Astrocyte (in vitro differentiated cells and primary cell): Measurements from ENCODE around the gene SLX1A. TPM values are rescaled to one million over a fixed set of nuclear protein-coding genes. Genes with fewer than 3 reads are reported as not detected.
A peak's percentile ranks its signal among the peaks of the same experiment; 100 is the strongest.
"Not testable (repeated sequence)": the region's sequence is repeated elsewhere in the genome, so short reads cannot be mapped to it uniquely, and the experiment has no call there.

ENCODE experiments used
- DNase-seq: peaks from one replicate; pipeline ENCODE4 v3.0.0-alpha.2; 2010; ENCODE audit warnings: low read depth
- FAIRE-seq: peaks from 2 replicates; lab custom pipeline; 2011; peaks lifted over from hg19 to GRCh38; lab: Jason Lieb, UNC
- H2AFZ ChIP-seq: 2 replicates; pipeline ENCODE4 v1.6.0; 2012; ENCODE audit warnings: low read depth, low read length, inconsistent platforms
- H3K27ac ChIP-seq: 2 replicates; pipeline ENCODE4 v1.5.1; 2011; ENCODE audit warnings: low read depth, low read length, inconsistent platforms
- H3K27me3 ChIP-seq: 2 replicates; pipeline ENCODE4 v1.6.0; 2011; ENCODE audit warnings: low read length, inconsistent platforms; ENCODE audit not compliant: insufficient read depth
- H3K36me3 ChIP-seq: 2 replicates; pipeline ENCODE4 v1.5.1; 2011; ENCODE audit warnings: low read length, inconsistent platforms; ENCODE audit not compliant: insufficient read depth
- H3K4me1 ChIP-seq: 2 replicates; pipeline ENCODE4 v1.5.1; 2011; ENCODE audit warnings: low read length, inconsistent platforms; ENCODE audit not compliant: insufficient read depth
- H3K4me2 ChIP-seq: 2 replicates; pipeline ENCODE4 v1.6.0; 2012; ENCODE audit warnings: low read length, inconsistent platforms
- H3K4me3 ChIP-seq: 2 replicates; pipeline ENCODE4 v1.5.1; 2011; ENCODE audit warnings: low read depth, mild to moderate bottlenecking, low read length, inconsistent platforms; ENCODE audit not compliant: insufficient read depth
- H3K79me2 ChIP-seq: 2 replicates; pipeline ENCODE4 v1.6.0; 2012; ENCODE audit warnings: mild to moderate bottlenecking, low read length, inconsistent platforms; ENCODE audit not compliant: insufficient read depth
- H3K9ac ChIP-seq: 2 replicates; pipeline ENCODE4 v1.6.0; 2012; ENCODE audit warnings: mild to moderate bottlenecking, low read length, inconsistent platforms
- H3K9me3 ChIP-seq: 2 replicates; pipeline ENCODE4 v1.5.1; 2012; ENCODE audit warnings: low read depth, mild to moderate bottlenecking, low read length, inconsistent platforms; ENCODE audit not compliant: insufficient read depth
- H4K20me1 ChIP-seq: 2 replicates; pipeline ENCODE4 v1.6.0; 2012; ENCODE audit warnings: low read length, inconsistent platforms; ENCODE audit not compliant: insufficient read depth
- H3K27ac Mint-ChIP-seq: one replicate; pipeline ENCODE4 v1.8.0; 2021; ENCODE audit warnings: mild to moderate bottlenecking, mixed read lengths; ENCODE audit not compliant: unreplicated experiment
- H3K27me3 Mint-ChIP-seq: one replicate; pipeline ENCODE4 v1.8.0; 2021; ENCODE audit warnings: low read depth, mixed read lengths; ENCODE audit not compliant: unreplicated experiment
- H3K36me3 Mint-ChIP-seq: one replicate; pipeline ENCODE4 v1.8.0; 2021; ENCODE audit warnings: low read depth, mixed read lengths; ENCODE audit not compliant: unreplicated experiment
- H3K4me1 Mint-ChIP-seq: one replicate; pipeline ENCODE4 v1.8.0; 2021; ENCODE audit warnings: low read depth, mixed read lengths; ENCODE audit not compliant: unreplicated experiment
- H3K4me3 Mint-ChIP-seq: one replicate; pipeline ENCODE4 v1.8.0; 2021; ENCODE audit warnings: mild to moderate bottlenecking, moderate library complexity, mixed read lengths; ENCODE audit not compliant: unreplicated experiment
- H3K9me3 Mint-ChIP-seq: one replicate; pipeline ENCODE4 v1.8.0; 2021; ENCODE audit warnings: mild to moderate bottlenecking, mixed read lengths; ENCODE audit not compliant: unreplicated experiment
- EZH2 ChIP-seq: IDR thresholded peaks from 2 replicates; pipeline ENCODE4 v1.6.1; 2012; ENCODE audit warnings: mild to moderate bottlenecking, low read length, inconsistent platforms; ENCODE audit not compliant: insufficient read depth
- total RNA-seq: library from RNA; stranded (reverse); gene quantifications from 2 replicates; pipeline ENCODE4 v1.2.1, GENCODE V29; 2021
- TF ChIP-seq, protein P1 (sequence below): IDR thresholded peaks from 2 replicates; pipeline ENCODE4 v1.5.1; 2011; ENCODE audit warnings: low read depth, mild to moderate bottlenecking, inconsistent platforms, low read length, moderate library complexity; ENCODE audit not compliant: insufficient read depth

Gene SLX1A
- total RNA-seq, 1 donor from 2014 or later = 10.9 TPM

- Histone ChIP-seq H3K27me3 (no peaks in the 10 kb centered on the region), H2AFZ (no peak overlapping the region), H3K4me3 (no peak overlapping the region), H3K9me3 (no peaks in the 10 kb centered on the region), H4K20me1 (no peaks in the 10 kb centered on the region), H3K4me1 (no peaks in the 10 kb centered on the region), H3K36me3 (no peaks in the 10 kb centered on the region), H3K9ac (no peak overlapping the region), H3K79me2 (no peaks in the 10 kb centered on the region), H3K27ac (no peak overlapping the region), H3K4me2 (no peak overlapping the region)
- H3K4me1 Mint-ChIP-seq = no peaks in the 10 kb centered on the region
- H3K9me3 Mint-ChIP-seq = no peaks in the 10 kb centered on the region
- peaks cover 3% of the 10 kb centered on the region for H3K27me3 Mint-ChIP-seq
- DNase-seq = no peak
- TF ChIP-seq, protein P1, sequence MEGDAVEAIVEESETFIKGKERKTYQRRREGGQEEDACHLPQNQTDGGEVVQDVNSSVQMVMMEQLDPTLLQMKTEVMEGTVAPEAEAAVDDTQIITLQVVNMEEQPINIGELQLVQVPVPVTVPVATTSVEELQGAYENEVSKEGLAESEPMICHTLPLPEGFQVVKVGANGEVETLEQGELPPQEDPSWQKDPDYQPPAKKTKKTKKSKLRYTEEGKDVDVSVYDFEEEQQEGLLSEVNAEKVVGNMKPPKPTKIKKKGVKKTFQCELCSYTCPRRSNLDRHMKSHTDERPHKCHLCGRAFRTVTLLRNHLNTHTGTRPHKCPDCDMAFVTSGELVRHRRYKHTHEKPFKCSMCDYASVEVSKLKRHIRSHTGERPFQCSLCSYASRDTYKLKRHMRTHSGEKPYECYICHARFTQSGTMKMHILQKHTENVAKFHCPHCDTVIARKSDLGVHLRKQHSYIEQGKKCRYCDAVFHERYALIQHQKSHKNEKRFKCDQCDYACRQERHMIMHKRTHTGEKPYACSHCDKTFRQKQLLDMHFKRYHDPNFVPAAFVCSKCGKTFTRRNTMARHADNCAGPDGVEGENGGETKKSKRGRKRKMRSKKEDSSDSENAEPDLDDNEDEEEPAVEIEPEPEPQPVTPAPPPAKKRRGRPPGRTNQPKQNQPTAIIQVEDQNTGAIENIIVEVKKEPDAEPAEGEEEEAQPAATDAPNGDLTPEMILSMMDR = no peak
- TF ChIP-seq EZH2 = no peak
- H3K36me3 Mint-ChIP-seq = no peaks in the 10 kb centered on the region
- FAIRE-seq = no peak
- no peak overlapping the region for H3K27ac Mint-ChIP-seq
- no peak overlapping the region for H3K4me3 Mint-ChIP-seq
Measured at GRCh38 chr16:30173054-30173453, 20.6 kb upstream of the SLX1A start.

DNA sequence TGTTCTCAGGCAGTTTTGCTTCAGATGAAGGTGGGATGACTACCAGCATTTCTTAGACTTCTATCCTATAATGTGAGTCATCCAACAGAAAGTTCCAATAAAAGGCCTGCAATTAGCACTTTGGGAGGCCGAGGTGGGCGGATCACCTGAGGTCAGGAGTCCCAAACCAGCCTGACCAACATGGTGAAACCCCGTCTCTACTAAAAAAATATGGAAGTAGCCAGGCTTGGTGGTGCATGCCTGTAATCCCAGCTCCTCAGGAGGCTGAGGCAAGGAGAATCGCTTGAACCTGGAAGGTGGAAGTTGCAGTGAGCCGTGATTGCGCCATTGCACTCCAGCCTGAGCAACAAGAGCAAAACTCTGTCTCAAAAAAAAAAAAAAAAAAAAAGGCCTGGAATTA lies 16.8 kb upstream of the SLX1A start:
- H3K27ac Mint-ChIP-seq, H3K36me3 ChIP-seq, H3K27ac ChIP-seq, H3K4me2 ChIP-seq, DNase-seq, H3K79me2 ChIP-seq, H3K27me3 ChIP-seq, H3K9me3 Mint-ChIP-seq, H3K4me1 ChIP-seq, H3K27me3 Mint-ChIP-seq, FAIRE-seq, H3K36me3 Mint-ChIP-seq, H3K4me3 ChIP-seq, H4K20me1 ChIP-seq, H2AFZ ChIP-seq, H3K9me3 ChIP-seq, H3K9ac ChIP-seq, H3K4me1 Mint-ChIP-seq: not testable (repeated sequence)
- peak overlapping the region; percentile 40 for H3K4me3 Mint-ChIP-seq

GRCh38 chr16:30179195-30179594 lies 14.5 kb upstream of the SLX1A start:
- FAIRE-seq (no peak), DNase-seq (no peak)
- TF ChIP-seq, protein P1 = no peak
- no peak for TF ChIP-seq EZH2
- Histone ChIP-seq H3K27me3 (no peaks in the 10 kb centered on the region), H3K4me3 (no peak overlapping the region), H4K20me1 (no peaks in the 10 kb centered on the region), H3K4me1 (peaks cover 6% of the 10 kb centered on the region), H3K9ac (no peak overlapping the region), H3K79me2 (no peaks in the 10 kb centered on the region), H3K36me3 (no peaks in the 10 kb centered on the region), H3K27ac (no peak overlapping the region), H3K9me3 (no peaks in the 10 kb centered on the region), H3K4me2 (no peak overlapping the region), H2AFZ (no peak overlapping the region)
- Mint-ChIP-seq H3K36me3 (no peaks in the 10 kb centered on the region), H3K9me3 (no peaks in the 10 kb centered on the region), H3K27ac (no peak overlapping the region), H3K27me3 (peaks cover 16% of the 10 kb centered on the region), H3K4me3 (no peak overlapping the region), H3K4me1 (no peaks in the 10 kb centered on the region)
